ENCODE data around the gene POLR2H. TPM values are rescaled to one million over a fixed set of nuclear protein-coding genes. Genes with fewer than 3 reads are reported as not detected.

Gene POLR2H
- total RNA-seq, 1 donor from 2014 or later: 90.5 TPM

- peaks cover 25% of the 10 kb centered on the region for H3K4me1 Mint-ChIP-seq (ENCODE audit: low read depth)
- H3K4me3 Mint-ChIP-seq (ENCODE audit: low read depth): no peak overlapping the region
- H3K27me3 Mint-ChIP-seq: peaks cover 26% of the 10 kb centered on the region
- no peak for DNase-seq (ENCODE audit: low spot score, unreplicated experiment)
- no peak for TF ChIP-seq CTCF (IDR thresholded peaks at IDR 0.05; ENCODE audit: unreplicated experiment)
- H3K36me3 Mint-ChIP-seq (ENCODE audit: insufficient read depth): peaks cover 18% of the 10 kb centered on the region
- no peaks in the 10 kb centered on the region for H3K9me3 Mint-ChIP-seq (ENCODE audit: low read depth)
- peak overlapping the region; percentile 70 for H3K27ac Mint-ChIP-seq
These were observed 11.7 kb upstream of the POLR2H start for GRCh38 chr3:184349563-184350470.

GRCh38 chr3:184350618-184351017 lies 10.9 kb upstream of the POLR2H start:
- Mint-ChIP-seq H3K9me3 (ENCODE audit: low read depth) (no peaks in the 10 kb centered on the region), H3K27me3 (peaks cover 26% of the 10 kb centered on the region), H3K36me3 (ENCODE audit: insufficient read depth) (peaks cover 20% of the 10 kb centered on the region), H3K4me1 (ENCODE audit: low read depth) (peaks cover 23% of the 10 kb centered on the region), H3K4me3 (ENCODE audit: low read depth) (no peak overlapping the region), H3K27ac (no peak overlapping the region)
- no peak for DNase-seq (ENCODE audit: low spot score, unreplicated experiment)
- TF ChIP-seq CTCF (IDR thresholded peaks at IDR 0.05; ENCODE audit: unreplicated experiment): no peak

GRCh38 chr3:184351511-184352148 lies 9.9 kb upstream of the POLR2H start:
- no peak for TF ChIP-seq CTCF (IDR thresholded peaks at IDR 0.05; ENCODE audit: unreplicated experiment)
- Mint-ChIP-seq H3K36me3 (ENCODE audit: insufficient read depth) (peaks cover 18% of the 10 kb centered on the region), H3K27me3 (peaks cover 26% of the 10 kb centered on the region), H3K4me3 (ENCODE audit: low read depth) (no peak overlapping the region), H3K9me3 (ENCODE audit: low read depth) (no peaks in the 10 kb centered on the region), H3K4me1 (ENCODE audit: low read depth) (peaks cover 22% of the 10 kb centered on the region), H3K27ac (no peak overlapping the region)
- DNase-seq (ENCODE audit: low spot score, unreplicated experiment): no peak

- no peak for TF ChIP-seq CTCF (IDR thresholded peaks at IDR 0.05; ENCODE audit: unreplicated experiment)
- H3K27ac Mint-ChIP-seq: no peak overlapping the region
- no peak for DNase-seq (ENCODE audit: low spot score, unreplicated experiment)
- H3K9me3 Mint-ChIP-seq (ENCODE audit: low read depth): no peaks in the 10 kb centered on the region
- H3K36me3 Mint-ChIP-seq (ENCODE audit: insufficient read depth): peaks cover 18% of the 10 kb centered on the region
- no peak overlapping the region for H3K4me3 Mint-ChIP-seq (ENCODE audit: low read depth)
- H3K4me1 Mint-ChIP-seq (ENCODE audit: low read depth): peaks cover 22% of the 10 kb centered on the region
- peaks cover 26% of the 10 kb centered on the region for H3K27me3 Mint-ChIP-seq
These were observed 9.2 kb upstream of the POLR2H start for GRCh38 chr3:184352149-184352785.

GRCh38 chr3:184352897-184353545 lies 8.5 kb upstream of the POLR2H start:
- H3K27me3 Mint-ChIP-seq: peaks cover 20% of the 10 kb centered on the region
- no peak for TF ChIP-seq CTCF (IDR thresholded peaks at IDR 0.05; ENCODE audit: unreplicated experiment)
- H3K9me3 Mint-ChIP-seq (ENCODE audit: low read depth): no peaks in the 10 kb centered on the region
- H3K36me3 Mint-ChIP-seq (ENCODE audit: insufficient read depth): peaks cover 19% of the 10 kb centered on the region
- no peak overlapping the region for H3K4me3 Mint-ChIP-seq (ENCODE audit: low read depth)
- DNase-seq (ENCODE audit: low spot score, unreplicated experiment): no peak
- peaks cover 20% of the 10 kb centered on the region for H3K4me1 Mint-ChIP-seq (ENCODE audit: low read depth)
- H3K27ac Mint-ChIP-seq: no peak overlapping the region

Data from progenitor cell of endocrine pancreas (in vitro differentiated cells).